Peyer's patch (tissue), 4 donors: ENCODE measurements around the gene TFCP2L1.

ENCODE experiments used
- POLR2A ChIP-seq, 2 donors: fragments of 450-650 bp; IDR thresholded peaks; one replicate each; pipeline ENCODE4 v1.5.1; 2017; ENCODE audit warnings: antibody characterized with exemption in 2 of 2, mild to moderate bottlenecking in 2 of 2, moderate library complexity in 2 of 2
- TF ChIP-seq, protein P1 (sequence below), 6 experiments: fragments of 450-650 bp in 4 of 6; fragments of 200-600 bp in 2 of 6; sonication (generic) in 1 of 6; IDR thresholded peaks; one replicate each; pipeline ENCODE4 v1.5.1; 2017 to 2019; ENCODE audit warnings: antibody characterized with exemption in 6 of 6, mild to moderate bottlenecking in 3 of 6, moderate library complexity in 1 of 6

DNA sequence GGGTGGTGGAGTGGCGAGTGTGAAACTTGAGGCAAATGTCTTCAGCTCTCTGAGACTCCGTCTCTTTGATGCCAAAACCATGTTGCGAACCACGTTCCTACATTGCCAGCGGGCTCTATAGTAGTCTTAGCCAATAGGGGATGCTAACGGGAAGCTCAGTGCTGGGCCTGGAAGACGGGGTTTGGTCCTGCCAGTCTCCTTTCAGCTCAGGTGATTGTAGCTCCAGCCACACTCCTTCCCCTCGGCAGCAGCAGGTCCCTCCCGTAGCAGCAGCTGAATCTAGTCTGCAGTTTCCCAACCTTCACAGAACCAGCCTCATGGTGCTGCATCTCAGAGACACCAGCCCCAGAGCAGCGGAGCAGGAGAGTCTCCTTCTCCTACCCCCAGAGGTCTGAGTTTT lies 109.7 kb downstream of the TFCP2L1 start:
- TF ChIP-seq, protein P1, sequence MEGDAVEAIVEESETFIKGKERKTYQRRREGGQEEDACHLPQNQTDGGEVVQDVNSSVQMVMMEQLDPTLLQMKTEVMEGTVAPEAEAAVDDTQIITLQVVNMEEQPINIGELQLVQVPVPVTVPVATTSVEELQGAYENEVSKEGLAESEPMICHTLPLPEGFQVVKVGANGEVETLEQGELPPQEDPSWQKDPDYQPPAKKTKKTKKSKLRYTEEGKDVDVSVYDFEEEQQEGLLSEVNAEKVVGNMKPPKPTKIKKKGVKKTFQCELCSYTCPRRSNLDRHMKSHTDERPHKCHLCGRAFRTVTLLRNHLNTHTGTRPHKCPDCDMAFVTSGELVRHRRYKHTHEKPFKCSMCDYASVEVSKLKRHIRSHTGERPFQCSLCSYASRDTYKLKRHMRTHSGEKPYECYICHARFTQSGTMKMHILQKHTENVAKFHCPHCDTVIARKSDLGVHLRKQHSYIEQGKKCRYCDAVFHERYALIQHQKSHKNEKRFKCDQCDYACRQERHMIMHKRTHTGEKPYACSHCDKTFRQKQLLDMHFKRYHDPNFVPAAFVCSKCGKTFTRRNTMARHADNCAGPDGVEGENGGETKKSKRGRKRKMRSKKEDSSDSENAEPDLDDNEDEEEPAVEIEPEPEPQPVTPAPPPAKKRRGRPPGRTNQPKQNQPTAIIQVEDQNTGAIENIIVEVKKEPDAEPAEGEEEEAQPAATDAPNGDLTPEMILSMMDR (IDR thresholded peaks at IDR 0.05): no peak
- TF ChIP-seq POLR2A (IDR thresholded peaks at IDR 0.05): no peak
